Activated CD4-positive, alpha-beta T cell treated with anti-CD3 and anti-CD28 coated beads for 4 hours (primary cell): ENCODE data around the gene SLC2A10.

Experiments used
- DNase-seq, 2 donors: peaks; one replicate each; pipeline ENCODE4 v3.0.0-alpha.2; 2020

Gene SLC2A10

GRCh38 chr20:46704714-46705377, 4.6 kb upstream of the SLC2A10 start:
- DNase-seq = no peak

DNA sequence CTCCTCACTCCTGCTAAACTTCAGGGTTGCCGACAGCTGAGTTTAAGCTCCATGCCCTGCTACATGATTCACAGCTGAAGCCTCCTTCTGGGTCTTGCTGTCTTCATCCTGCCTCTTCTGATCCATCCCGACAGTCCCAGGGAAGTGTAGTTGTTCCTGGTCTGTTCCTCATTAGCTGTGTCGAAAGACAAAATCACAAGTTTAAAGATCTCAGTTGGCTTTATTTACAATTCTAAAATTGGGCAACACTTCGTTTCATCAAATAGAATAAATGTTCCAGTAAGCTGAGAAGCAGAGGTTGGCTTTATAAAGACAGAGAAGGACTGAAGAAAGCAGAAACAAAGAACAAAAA, 4.1 kb upstream of the SLC2A10 start:
- no peak for DNase-seq

DNA sequence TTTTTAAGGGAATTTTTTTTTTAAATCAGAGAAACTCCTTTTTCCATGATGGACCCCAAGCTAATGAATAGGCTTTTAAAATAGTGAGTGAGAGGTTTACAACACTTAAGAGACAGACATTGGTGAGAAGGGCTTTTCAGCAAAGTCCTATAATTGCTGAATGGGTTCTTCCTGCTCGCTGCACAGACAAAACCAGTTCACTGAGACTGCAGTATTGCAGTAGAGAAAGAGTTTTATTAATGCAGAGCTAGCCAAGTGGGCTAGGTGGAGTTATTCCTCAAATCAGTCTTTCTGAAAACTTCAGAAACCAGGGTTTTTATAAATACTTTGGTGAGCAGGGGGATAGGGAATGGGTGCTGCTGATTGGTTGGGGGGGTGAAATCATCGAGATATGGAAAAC, 3.2 kb upstream of the SLC2A10 start:
- no peak for DNase-seq

DNA sequence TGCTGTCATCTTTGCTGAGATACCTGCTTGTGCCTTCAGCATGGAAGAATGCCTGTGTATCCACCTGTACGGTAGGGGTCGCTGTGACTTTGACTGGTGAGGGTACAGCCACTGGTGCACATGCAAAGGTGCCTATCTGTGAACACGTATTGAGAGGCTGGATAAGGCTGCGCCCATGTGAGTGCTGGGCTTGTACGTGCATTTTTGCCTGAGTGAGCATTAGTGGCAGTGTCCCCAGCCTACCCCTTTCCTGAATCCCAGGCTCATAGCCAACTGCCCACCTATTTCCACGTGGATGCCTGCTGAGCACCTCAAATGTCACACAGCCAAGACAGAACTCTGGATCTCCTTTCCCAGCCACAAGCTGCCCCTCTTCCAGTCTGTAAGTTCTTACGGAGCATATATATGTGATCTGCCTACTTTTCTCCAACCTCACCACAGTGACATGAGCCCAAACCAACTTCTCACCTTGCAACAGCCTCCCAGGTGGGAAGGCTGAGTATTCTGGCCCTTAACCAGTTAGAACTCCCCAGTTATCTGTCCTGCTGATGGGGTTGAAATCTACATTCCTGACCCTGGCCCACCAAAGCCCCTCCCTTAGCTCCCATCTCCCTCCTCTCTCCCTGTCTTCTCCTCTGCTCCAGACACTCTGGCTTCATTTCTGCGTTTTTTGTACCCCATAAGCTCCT, 1.1 kb upstream of the SLC2A10 start:
- DNase-seq = no peak

- DNase-seq = no peak
These were observed 392 bp upstream of the SLC2A10 start for GRCh38 chr20:46709055-46709458.

GRCh38 chr20:46710153-46710913, 884 bp downstream of the SLC2A10 start:
- no peak for DNase-seq

DNA sequence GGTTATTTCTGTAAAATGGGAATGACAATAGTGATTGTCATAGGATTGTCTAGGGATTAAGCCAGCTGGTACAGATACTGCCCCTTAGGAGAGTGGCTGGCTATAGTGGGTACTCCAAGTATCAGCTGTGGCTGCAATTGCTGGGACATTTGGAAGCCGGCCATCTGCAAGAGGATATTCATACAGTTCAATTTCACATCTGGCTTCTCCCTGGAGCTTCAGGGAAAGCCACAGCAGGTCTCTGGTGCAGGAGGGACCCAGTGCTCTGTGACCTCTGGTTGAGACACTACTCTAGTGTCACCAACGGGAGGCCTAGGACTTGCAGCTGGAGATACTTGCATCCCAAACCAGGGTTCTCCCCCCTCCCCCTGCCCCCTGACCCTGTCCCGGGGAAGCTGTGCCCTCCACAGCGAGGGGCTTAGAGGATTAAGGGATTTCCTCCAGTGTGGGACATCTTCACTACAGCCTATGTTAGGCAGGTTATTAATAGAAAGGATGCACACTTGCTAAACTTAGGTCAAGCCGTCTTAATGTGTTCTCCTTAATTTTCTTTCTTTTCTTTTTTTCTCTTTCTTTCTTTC, 2.7 kb downstream of the SLC2A10 start:
- DNase-seq = no peak

DNA sequence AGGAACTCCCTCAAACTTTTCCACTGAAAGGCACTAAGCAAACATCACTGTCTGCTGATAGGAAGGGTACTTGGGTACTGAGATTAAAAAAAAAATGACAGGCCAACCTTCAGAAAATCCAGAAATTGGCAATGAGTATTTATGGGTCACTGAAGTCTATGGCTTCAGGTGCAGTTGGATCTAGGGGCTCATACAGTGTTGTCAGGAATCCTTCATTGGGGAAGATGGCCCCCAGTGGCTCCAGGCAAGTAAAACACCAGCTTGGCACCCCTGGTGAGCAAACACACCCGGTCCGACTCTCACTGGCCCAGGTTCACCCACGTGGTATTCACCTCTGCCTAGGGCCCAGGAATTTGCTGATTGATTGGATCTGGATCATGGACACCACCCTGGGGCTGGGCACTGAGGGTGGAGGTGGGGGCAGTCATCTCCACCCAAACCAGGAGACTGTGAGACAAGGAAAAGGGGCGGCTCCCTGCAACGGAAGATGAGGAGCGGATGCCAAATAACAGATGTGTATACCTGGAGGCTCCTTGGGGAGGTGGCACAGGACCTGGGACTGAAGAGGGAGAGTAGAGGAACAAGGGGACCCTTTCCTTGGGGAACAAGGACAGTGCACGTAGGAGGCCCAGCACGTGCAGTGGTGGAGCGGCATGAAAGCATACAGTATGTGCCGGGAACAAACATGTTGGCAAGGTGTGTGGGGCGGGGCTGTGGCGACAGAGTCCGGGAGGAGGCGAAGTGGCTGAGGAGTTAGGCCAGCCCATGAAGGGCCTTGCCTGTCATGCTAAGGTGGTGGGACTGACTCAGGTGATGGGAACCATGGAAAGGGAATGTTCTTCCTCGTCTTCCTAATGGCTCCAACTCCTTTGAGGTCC, 4.7 kb downstream of the SLC2A10 start:
- no peak for DNase-seq

DNA sequence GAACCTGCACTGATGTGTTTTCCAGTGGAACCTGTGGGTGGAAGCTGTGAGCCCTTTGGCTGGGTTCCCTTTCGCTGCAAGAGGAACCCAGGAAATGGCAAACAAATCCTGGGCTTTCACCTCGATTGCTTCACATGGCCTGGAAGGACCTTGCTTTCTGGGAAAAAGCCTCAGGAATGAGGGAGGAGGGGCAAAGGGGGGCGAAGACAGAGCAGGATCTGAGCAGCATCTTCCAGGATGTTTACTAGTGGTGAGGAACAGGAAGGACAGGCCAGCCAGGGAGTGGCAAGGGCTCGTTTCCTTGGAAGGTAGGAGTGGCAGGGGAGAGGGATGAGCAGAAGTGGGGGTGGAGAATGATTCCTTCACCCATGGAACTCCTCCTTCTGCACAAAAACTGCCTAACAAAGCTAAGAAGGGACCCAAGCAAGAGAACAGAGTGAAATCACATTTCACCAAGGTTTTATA, 5.9 kb downstream of the SLC2A10 start:
- DNase-seq = no peak

GRCh38 chr20:46717818-46718541, 8.5 kb downstream of the SLC2A10 start:
- no peak for DNase-seq

GRCh38 chr20:46720019-46720418, 10.6 kb downstream of the SLC2A10 start:
- DNase-seq = no peak

DNA sequence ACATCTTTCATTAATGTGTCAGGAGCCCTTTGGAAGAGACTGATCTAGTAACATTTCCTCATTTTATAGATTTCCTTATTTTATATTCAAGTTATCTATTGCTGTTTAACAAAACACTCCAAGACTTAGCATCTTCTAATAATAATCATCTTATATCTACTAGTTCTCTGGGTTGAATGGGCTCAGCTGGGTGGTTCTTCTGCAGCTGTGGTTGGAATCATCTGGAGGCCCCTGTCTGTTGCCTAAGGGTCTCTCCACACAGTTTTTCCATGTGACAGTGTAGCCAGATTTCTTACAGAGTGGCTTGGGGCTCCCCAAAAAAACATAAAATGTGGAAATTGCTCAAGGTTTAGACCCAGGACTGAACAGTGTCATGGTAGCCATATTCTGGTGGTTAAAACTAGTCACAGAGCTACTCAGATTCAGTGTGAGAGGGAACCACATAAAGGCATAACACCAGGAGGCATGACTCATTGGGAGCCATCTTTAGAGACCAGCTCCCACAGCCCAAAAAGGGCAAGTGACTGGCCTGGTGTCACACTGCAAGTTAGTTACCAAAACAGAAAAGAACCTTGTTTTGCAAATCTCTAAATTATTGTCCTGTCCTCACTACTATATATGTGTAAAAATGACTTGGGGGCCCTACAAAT, 11.5 kb downstream of the SLC2A10 start:
- DNase-seq = no peak

GRCh38 chr20:46721476-46721875, 12.0 kb downstream of the SLC2A10 start:
- no peak for DNase-seq

GRCh38 chr20:46722450-46722849, 13.0 kb downstream of the SLC2A10 start:
- DNase-seq = no peak

GRCh38 chr20:46723039-46723438, 13.6 kb downstream of the SLC2A10 start:
- no peak for DNase-seq

- no peak for DNase-seq
These were observed 15.0 kb downstream of the SLC2A10 start for GRCh38 chr20:46724343-46724959.

GRCh38 chr20:46725186-46726165, 16.0 kb downstream of the SLC2A10 start:
- no peak for DNase-seq

- no peak for DNase-seq
These were observed 22.3 kb downstream of the SLC2A10 start for GRCh38 chr20:46731770-46732169.

DNA sequence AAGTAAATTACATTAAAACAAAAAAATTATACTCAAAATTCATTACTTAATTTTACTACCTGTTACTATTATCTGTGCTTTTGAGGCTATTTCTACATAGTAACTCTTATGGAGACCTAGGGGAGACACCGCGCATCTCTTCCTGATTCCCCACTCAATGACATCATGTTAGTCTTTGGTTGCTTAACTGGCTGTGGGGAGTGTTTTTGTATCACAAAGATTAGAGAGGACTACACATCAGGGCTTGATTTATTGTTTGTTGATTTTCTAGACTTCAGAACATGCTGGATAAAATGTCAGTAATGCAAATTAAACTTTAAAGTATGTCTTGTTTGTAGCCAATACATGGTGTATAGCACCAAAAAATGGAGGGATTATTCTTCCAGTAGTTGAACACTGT, 26.0 kb downstream of the SLC2A10 start:
- DNase-seq = no peak
